Hepatocyte (in vitro differentiated cells): ENCODE data around the gene HEPHL1. TPM values are rescaled to one million over a fixed set of nuclear protein-coding genes. Genes with fewer than 3 reads are reported as not detected.
"Not testable (repeated sequence)": the region's sequence is repeated elsewhere in the genome, so short reads cannot be mapped to it uniquely, and the experiment has no call there.

Experiments
- DNase-seq: peaks from one replicate; pipeline ENCODE4 v3.0.0-alpha.2; 2016; ENCODE audit warnings: low spot score
- H2AFZ ChIP-seq: fragments of 200-600 bp; sonication (generic); 2 replicates; pipeline ENCODE4 v1.6.0; 2016; ENCODE audit warnings: antibody characterized with exemption, mild to moderate bottlenecking
- H3K27ac ChIP-seq: fragments of 200-600 bp; sonication (generic); 2 replicates; pipeline ENCODE4 v1.5.1; 2016; ENCODE audit warnings: mild to moderate bottlenecking
- H3K27me3 ChIP-seq: fragments of 200-600 bp; sonication (generic); 2 replicates; pipeline ENCODE4 v1.6.1; 2016
- H3K36me3 ChIP-seq: fragments of 200-600 bp; sonication (generic); replicated peaks from 2 replicates; pipeline ENCODE4 v1.5.1; 2016; ENCODE audit warnings: low read depth; ENCODE audit not compliant: insufficient read depth
- H3K4me1 ChIP-seq: fragments of 200-600 bp; sonication (generic); 2 replicates; pipeline ENCODE4 v1.5.1; 2016; ENCODE audit warnings: mild to moderate bottlenecking, moderate library complexity; ENCODE audit not compliant: insufficient read depth
- H3K4me2 ChIP-seq: fragments of 200-600 bp; sonication (generic); 2 replicates; pipeline ENCODE4 v1.6.0; 2016
- H3K4me3 ChIP-seq: fragments of 200-600 bp; sonication (generic); 2 replicates; pipeline ENCODE4 v1.5.1; 2016; ENCODE audit warnings: mild to moderate bottlenecking
- H3K79me2 ChIP-seq: fragments of 200-600 bp; sonication (generic); 2 replicates; pipeline ENCODE4 v1.6.0; 2017; ENCODE audit warnings: mild to moderate bottlenecking
- H3K9me2 ChIP-seq: fragments of 200-600 bp; sonication (generic); replicated peaks from 2 replicates; pipeline ENCODE4 v1.6.0; 2017; ENCODE audit warnings: mild to moderate bottlenecking; ENCODE audit not compliant: insufficient read depth
- H3K9me3 ChIP-seq: fragments of 200-600 bp; sonication (generic); 2 replicates; pipeline ENCODE4 v1.5.1; 2016; ENCODE audit warnings: low read depth, mild to moderate bottlenecking
- H4K20me1 ChIP-seq: fragments of 200-600 bp; sonication (generic); 2 replicates; pipeline ENCODE4 v1.6.0; 2016; ENCODE audit warnings: mild to moderate bottlenecking; ENCODE audit not compliant: insufficient read depth, poor library complexity, severe bottlenecking
- CTCF ChIP-seq: fragments of 200-600 bp; sonication (generic); IDR thresholded peaks from 2 replicates; pipeline ENCODE4 v1.5.1; 2016; ENCODE audit warnings: antibody characterized with exemption, mild to moderate bottlenecking; ENCODE audit not compliant: poor library complexity
- EZH2 ChIP-seq: fragments of 200-600 bp; sonication (generic); IDR thresholded peaks from 2 replicates; pipeline ENCODE4 v1.6.1; 2016; ENCODE audit warnings: antibody characterized with exemption, mild to moderate bottlenecking, borderline replicate concordance
- EZH2phosphoT487 ChIP-seq: fragments of 200-600 bp; sonication (generic); IDR thresholded peaks from one replicate; pipeline ENCODE4 v1.6.1; 2018; ENCODE audit warnings: antibody characterized with exemption, mild to moderate bottlenecking, low read depth, moderate library complexity; ENCODE audit not compliant: unreplicated experiment, severe bottlenecking
- WGBS: methylation state at CpG from one replicate; pipeline ENCODE4 v1.1.6; 2016; ENCODE audit warnings: low lambda C conversion rate; ENCODE audit errors: missing lambda C conversion rate; 5-methylcytosine and 5-hydroxymethylcytosine counted together
- polyA plus RNA-seq: library from polyadenylated mRNA; unstranded; fragments of >200 nt; fragmentation: Nextera tagmentation; extraction: Ambion mirVana; gene quantifications from 2 replicates; pipeline ENCODE4 v1.2.1, GENCODE V29; 2016
- small RNA-seq: library from RNA; depleted of rRNA; stranded (forward); fragments of <200 nt; gene quantifications from one replicate; pipeline ENCODE3, GENCODE V24; 2014
- total RNA-seq: library from RNA; depleted of rRNA; stranded (reverse); fragments of >200 nt; gene quantifications from 2 replicates; pipeline ENCODE4 v1.2.3, GENCODE V29; 2014

Gene HEPHL1
- total and polyA plus RNA-seq, 2 experiments from 2014 or later, result 0.07 to 0.17 TPM

- Histone ChIP-seq H3K79me2 (peaks cover 65% of the 10 kb centered on the region), H3K27ac (peak overlapping the region; percentile 86), H3K9me3 (no peaks in the 10 kb centered on the region), H3K4me3 (no peak overlapping the region), H3K9me2 (no peaks in the 10 kb centered on the region), H3K36me3 (no peaks in the 10 kb centered on the region), H4K20me1 (peaks cover 17% of the 10 kb centered on the region), H3K4me1 (peaks cover 47% of the 10 kb centered on the region), H2AFZ (no peak overlapping the region), H3K4me2 (peak overlapping the region; percentile 59), H3K27me3 (no peaks in the 10 kb centered on the region)
- no peak for DNase-seq
- 64% methylated on average over 3 of the region's 3 CpGs for WGBS
- TF ChIP-seq EZH2phosphoT487 (no peak), CTCF (no peak), EZH2 (no peak)
Observed at GRCh38 chr11:94154095-94154856, 133.1 kb downstream of the HEPHL1 start.

- not testable (repeated sequence) for H3K4me2 ChIP-seq, H3K27me3 ChIP-seq, H3K9me3 ChIP-seq, H3K9me2 ChIP-seq, H3K27ac ChIP-seq, H3K4me3 ChIP-seq, H2AFZ ChIP-seq, H4K20me1 ChIP-seq, H3K36me3 ChIP-seq, DNase-seq
- 84% methylated on average over 3 of the region's 3 CpGs for WGBS
- Histone ChIP-seq H3K79me2 (peaks cover 65% of the 10 kb centered on the region), H3K4me1 (peaks cover 23% of the 10 kb centered on the region)
Observed at GRCh38 chr11:94157339-94157738, 136.2 kb downstream of the HEPHL1 start.

Small RNA genes lying within 50 kb of the gene (small RNA-seq; reads per million reads assigned to genes)
- gene AP002795.1, result not detected

Other genes starting within 250 kb of the HEPHL1 start
- gene MED17, start 237.1 kb upstream of the HEPHL1 start, total RNA-seq, result 30.9 and 33.7 TPM in 2 replicates
- 18.3 and 32.5 TPM in 2 replicates for gene MED17, start 237.1 kb upstream of the HEPHL1 start, polyA plus RNA-seq
- 0.17 and 0.96 TPM in 2 replicates for gene VSTM5, start 170.7 kb upstream of the HEPHL1 start, total RNA-seq
- 0.26 and 0.97 TPM in 2 replicates for gene VSTM5, start 170.7 kb upstream of the HEPHL1 start, polyA plus RNA-seq
- gene PANX1, start 107.5 kb downstream of the HEPHL1 start, total RNA-seq, result 53.0 and 58.1 TPM in 2 replicates
- gene PANX1, start 107.5 kb downstream of the HEPHL1 start, polyA plus RNA-seq, result 25.1 and 27.2 TPM in 2 replicates